Measurements from ENCODE around the gene NRXN3.

- no peak for TF ChIP-seq CTCF (IDR thresholded peaks at IDR 0.05; ENCODE audit: poor library complexity)
- no peak for TF ChIP-seq EZH2phosphoT487 (IDR thresholded peaks at IDR 0.05; ENCODE audit: low read depth, severe bottlenecking, unreplicated experiment)
Observed at GRCh38 chr14:79534703-79535353, 1364.7 kb downstream of the NRXN3 start.
